Measurements from ENCODE around the gene IL13. TPM values are rescaled to one million over a fixed set of nuclear protein-coding genes. Genes with fewer than 3 reads are reported as not detected.

Gene IL13
- total and polyA plus RNA-seq, 11 donors, result 0.34 TPM; not detected in 10

- Histone ChIP-seq H3K27ac (no peak overlapping the region), H3K4me3 (no peak overlapping the region), H3K27me3 (no peaks in the 10 kb centered on the region), H3K4me1 (no peaks in the 10 kb centered on the region), H3K36me3 (peaks cover 0 to 62% (median 44%) of the 10 kb centered on the region in 9 donors), H3K9me3 (no peaks in the 10 kb centered on the region)
- DNase-seq (no peak), ATAC-seq (no peak)
- TF ChIP-seq POLR2A (IDR thresholded peaks at IDR 0.05) (no peak), CTCF (IDR thresholded peaks at IDR 0.05) (no peak)
- WGBS, 4 donors, result 92 to 94% (median 93%) methylated on average over 4 of the region's 4 CpGs
- intact Hi-C loops (cut with DNase I), result no loop called here
Measured at GRCh38 chr5:132635873-132636272, 22.1 kb upstream of the IL13 start.

- no peak for ATAC-seq
- Histone ChIP-seq H3K4me1 (no peaks in the 10 kb centered on the region), H3K27me3 (no peaks in the 10 kb centered on the region), H3K4me3 (no peak overlapping the region), H3K27ac (no peak overlapping the region), H3K9me3 (no peaks in the 10 kb centered on the region), H3K36me3 (peaks cover 0 to 74% (median 56%) of the 10 kb centered on the region in 9 donors)
- no peak for DNase-seq
- intact Hi-C loops (cut with DNase I), result no loop called here
- 91 to 97% (median 92%) methylated on average over 4 of the region's 4 CpGs for WGBS, 4 donors
- TF ChIP-seq CTCF (IDR thresholded peaks at IDR 0.05) (no peak), POLR2A (IDR thresholded peaks at IDR 0.05) (no peak)
Measured at GRCh38 chr5:132637241-132637640, 20.7 kb upstream of the IL13 start.

- H3K36me3 ChIP-seq, result peaks cover 0 to 82% (median 67%) of the 10 kb centered on the region in 9 donors
- no peak overlapping the region for H3K27ac ChIP-seq
- no peaks in the 10 kb centered on the region for H3K27me3 ChIP-seq
- ATAC-seq (no peak), DNase-seq (no peak)
- H3K4me1 ChIP-seq, result no peaks in the 10 kb centered on the region
- TF ChIP-seq CTCF (IDR thresholded peaks at IDR 0.05) (no peak), POLR2A (IDR thresholded peaks at IDR 0.05) (no peak)
- H3K4me3 ChIP-seq, result no peak overlapping the region
- WGBS, 4 donors, result 87 to 93% (median 92%) methylated on average over 2 of the region's 2 CpGs
- H3K9me3 ChIP-seq, result no peaks in the 10 kb centered on the region
- intact Hi-C loops (cut with DNase I), result no loop called here
Measured at GRCh38 chr5:132639706-132640130, 18.3 kb upstream of the IL13 start.

GRCh38 chr5:132640613-132641012 is 17.4 kb upstream of the IL13 start:
- TF ChIP-seq POLR2A (IDR thresholded peaks at IDR 0.05), result no peak
- TF ChIP-seq CTCF (IDR thresholded peaks at IDR 0.05), result no peak
- intact Hi-C loops (cut with DNase I), result no loop called here
- Histone ChIP-seq H3K4me1 (no peaks in the 10 kb centered on the region), H3K9me3 (no peaks in the 10 kb centered on the region), H3K36me3 (peaks cover 0 to 82% (median 67%) of the 10 kb centered on the region in 9 donors), H3K27ac (no peak overlapping the region), H3K4me3 (no peak overlapping the region), H3K27me3 (no peaks in the 10 kb centered on the region)
- DNase-seq (no peak), ATAC-seq (no peak)
- 89 to 99% (median 93%) methylated on average over 4 of the region's 4 CpGs for WGBS, 4 donors

All from heart left ventricle (tissue), 16 donors.